ENCODE results near the gene GCAT.
A peak's percentile ranks its signal among the peaks of the same experiment; 100 is the strongest.

GCAT gene

GRCh38 chr22:37842015-37842793, 34.5 kb downstream of the GCAT start:
- DNase-seq (ENCODE audit: low read depth in 2 of 3, low spot score in 2 of 3), result no peak

- peak in 1 of 3 experiments; percentile 22 for DNase-seq (ENCODE audit: low read depth in 2 of 3, low spot score in 2 of 3)
Measured at GRCh38 chr22:37843741-37844089, 36.0 kb downstream of the GCAT start.

GRCh38 chr22:37844904-37845329, 37.2 kb downstream of the GCAT start:
- no peak for DNase-seq (ENCODE audit: low read depth in 2 of 3, low spot score in 2 of 3)

- no peak for DNase-seq (ENCODE audit: low read depth in 2 of 3, low spot score in 2 of 3)
Measured at GRCh38 chr22:37846433-37846832, 38.7 kb downstream of the GCAT start.

DNA sequence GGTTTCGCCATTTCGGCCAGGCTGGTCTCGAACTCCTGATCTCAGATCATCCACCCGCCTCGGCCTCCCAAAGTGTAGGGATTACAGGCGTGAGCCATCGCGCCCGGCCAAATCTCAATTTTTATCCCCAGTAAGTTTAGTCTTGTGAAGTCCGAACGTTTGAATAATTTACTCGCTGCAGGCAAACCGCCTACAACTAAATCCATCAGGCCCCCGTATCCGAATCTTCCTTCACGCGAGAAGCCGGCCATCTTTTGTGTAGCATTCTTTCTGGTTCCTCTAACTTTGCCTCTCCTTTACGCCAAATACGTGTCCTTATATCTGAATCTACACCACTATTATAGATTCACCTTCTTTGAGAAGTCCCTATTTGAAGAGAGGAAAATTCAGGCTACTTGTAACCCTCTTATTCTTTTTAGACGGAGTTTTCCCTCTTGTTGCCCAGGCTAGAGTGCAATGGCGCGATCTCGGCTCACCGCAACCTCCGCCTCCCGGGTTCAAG, 40.9 kb downstream of the GCAT start:
- DNase-seq (ENCODE audit: low read depth in 2 of 3, low spot score in 2 of 3), result no peak

DNA sequence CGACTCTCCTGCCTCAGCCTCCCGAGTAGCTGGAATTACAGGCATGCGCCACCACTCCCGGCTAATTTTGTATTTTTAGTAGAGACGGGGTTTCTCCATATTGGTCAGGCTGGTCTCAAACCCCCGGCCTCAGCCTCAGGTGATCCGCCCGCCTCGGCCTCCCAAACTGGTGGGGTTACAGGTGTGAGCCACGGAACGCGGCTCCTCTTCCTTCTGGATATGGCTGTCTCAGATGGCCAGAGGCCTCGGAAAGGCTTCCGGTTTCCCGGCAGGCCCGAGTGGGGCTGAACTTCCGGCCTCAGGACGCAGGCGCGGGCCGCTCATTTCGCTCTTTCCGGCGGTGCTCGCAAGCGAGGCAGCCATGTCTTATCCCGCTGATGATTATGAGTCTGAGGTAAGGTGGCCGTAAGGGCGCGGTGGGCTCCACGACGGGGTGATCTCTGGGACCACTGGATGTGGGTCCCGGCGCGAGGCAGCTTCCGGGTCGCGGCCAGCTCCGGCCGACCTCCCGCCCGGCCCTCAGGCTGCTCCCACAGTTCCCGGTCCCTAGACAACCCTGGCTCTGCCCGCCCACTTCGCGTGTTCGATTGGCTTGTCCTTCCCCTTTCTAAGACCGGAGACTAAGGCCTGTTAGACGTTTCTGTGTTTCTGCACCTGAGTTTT, 41.5 kb downstream of the GCAT start, which contains the start of gene EIF3L:
Gene EIF3L (plus strand): TSS at position 331 of the 663 bp plus-strand sequence. CDS start 31 bp downstream, at position 362.
- peak; percentile 71 to 82 (median 76) for DNase-seq (ENCODE audit: low read depth in 2 of 3, low spot score in 2 of 3)

DNA sequence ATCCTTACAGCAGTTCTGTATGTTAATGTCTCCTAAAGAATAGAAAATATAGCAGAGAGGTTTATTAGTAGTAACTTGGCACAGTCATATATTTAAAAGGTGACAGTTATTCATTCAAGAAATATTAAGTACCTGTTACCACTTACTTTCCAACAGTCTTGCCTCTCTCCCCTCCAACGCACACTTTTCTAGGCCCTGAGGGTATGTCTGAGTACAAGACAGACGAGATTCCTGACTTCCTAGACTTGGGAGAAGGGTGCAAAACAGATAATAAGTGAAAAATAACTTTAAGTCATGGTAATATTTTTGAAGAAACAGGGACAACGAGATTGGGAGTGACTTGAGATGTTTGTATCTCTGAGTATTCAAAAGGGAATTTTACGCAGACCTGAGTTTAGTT, 43.1 kb downstream of the GCAT start:
- no peak for DNase-seq (ENCODE audit: low read depth in 2 of 3, low spot score in 2 of 3)

GRCh38 chr22:37852418-37852817, 44.7 kb downstream of the GCAT start:
- DNase-seq (ENCODE audit: low read depth in 2 of 3, low spot score in 2 of 3), result no peak

GRCh38 chr22:37854946-37855345, 47.2 kb downstream of the GCAT start:
- no peak for DNase-seq (ENCODE audit: low read depth in 2 of 3, low spot score in 2 of 3)

DNA sequence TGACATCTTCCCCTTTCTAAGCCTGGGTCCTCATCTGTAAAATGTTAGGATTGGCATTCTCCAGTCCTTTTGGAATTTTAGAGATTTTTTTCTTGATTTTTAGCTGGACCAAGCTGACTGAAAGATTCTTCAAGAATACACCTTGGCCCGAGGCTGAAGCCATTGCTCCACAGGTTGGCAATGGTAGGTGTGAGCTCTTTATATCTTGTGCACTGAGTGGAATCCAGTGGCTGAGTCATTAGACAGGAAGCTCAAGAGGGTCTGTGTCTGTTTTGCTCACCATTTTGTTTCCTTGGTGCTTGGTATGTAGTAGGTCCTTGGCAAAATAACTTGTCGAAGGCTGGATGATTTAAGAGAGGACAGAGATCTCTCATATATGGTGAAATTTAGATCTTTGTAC, 47.7 kb downstream of the GCAT start:
- DNase-seq (ENCODE audit: low read depth in 2 of 3, low spot score in 2 of 3), result no peak

DNA sequence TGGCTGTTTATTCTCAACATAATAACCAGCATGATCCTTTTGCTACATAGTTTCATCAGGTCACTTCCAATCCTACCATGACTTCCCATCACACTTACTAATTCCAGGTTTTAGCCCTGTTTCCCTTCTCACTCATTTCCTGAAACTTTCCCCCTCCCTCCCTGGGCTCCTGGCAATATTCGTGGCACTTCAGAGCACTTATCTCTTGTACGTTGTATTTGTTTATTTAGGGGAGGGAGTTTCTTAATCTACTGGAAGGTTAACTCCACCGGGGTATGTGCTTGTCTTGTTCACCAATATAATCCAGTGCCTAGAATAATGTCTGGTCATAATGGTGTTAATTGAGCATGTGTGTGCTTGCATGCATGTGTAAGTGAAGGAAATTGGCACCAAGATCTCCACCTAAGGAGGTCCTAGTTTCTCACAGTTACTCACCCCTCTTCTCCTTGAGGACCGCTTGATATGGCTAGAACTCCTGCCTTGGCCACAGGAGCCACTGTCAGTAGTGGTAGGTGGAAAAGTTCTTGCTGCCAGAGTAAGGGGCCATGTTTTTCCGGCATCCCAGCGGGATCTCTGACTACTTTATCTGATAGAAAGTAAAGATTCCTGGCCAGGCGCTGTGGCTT, 53.2 kb downstream of the GCAT start:
- no peak for DNase-seq (ENCODE audit: low read depth in 2 of 3, low spot score in 2 of 3)

- DNase-seq (ENCODE audit: low read depth in 2 of 3, low spot score in 2 of 3), result no peak
Measured at GRCh38 chr22:37862570-37863325, 55.0 kb downstream of the GCAT start.

- DNase-seq (ENCODE audit: low read depth in 2 of 3, low spot score in 2 of 3), result no peak
Measured at GRCh38 chr22:37865510-37865909, 57.8 kb downstream of the GCAT start.

Data from activated CD8-positive, alpha-beta memory T cell treated with anti-CD3 and anti-CD28 coated beads for 48 hours (primary cell).